ENCODE results near the gene ZNF800. TPM values are rescaled to one million over a fixed set of nuclear protein-coding genes. Genes with fewer than 3 reads are reported as not detected.

Gene ZNF800
- total RNA-seq, 1 experiment from 2014 or later, result 16.3 TPM

- H3K27me3 ChIP-seq (replicated peaks), result peaks cover 6% of the 10 kb centered on the region; the same call in 1 of the 2 replicates
- H3K4me1 ChIP-seq (replicated peaks), result peaks cover 8% of the 10 kb centered on the region
- DNase-seq (ENCODE audit: low read depth in 1 of 2, low spot score in 2 of 2), result no peak
- H3K4me3 ChIP-seq, result no peak overlapping the region
- no peak overlapping the region for H3K27ac ChIP-seq
- H3K36me3 ChIP-seq, result no peaks in the 10 kb centered on the region
- H3K9me3 ChIP-seq (replicated peaks), result no peaks in the 10 kb centered on the region
These were observed 42.6 kb downstream of the ZNF800 start for GRCh38 chr7:127349881-127350280.

DNA sequence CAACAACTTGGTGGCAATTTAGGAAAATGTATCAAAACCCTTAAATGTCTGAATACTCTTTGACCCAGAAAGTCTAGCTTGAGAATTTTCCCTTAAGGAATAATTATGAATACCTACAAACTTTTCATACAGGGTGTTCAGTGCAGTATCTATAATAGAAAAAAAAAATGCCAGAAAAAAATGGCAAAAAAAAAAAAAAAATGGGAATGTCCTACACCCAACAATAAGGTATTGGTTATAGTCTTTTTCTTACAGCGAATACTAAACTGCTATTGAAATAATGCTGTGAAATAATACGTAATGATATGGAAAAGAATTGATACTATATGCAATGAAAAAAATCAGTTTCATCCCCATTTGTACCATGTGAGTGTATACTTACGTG lies 44.3 kb downstream of the ZNF800 start:
- no peak for DNase-seq (ENCODE audit: low read depth in 1 of 2, low spot score in 2 of 2)
- Histone ChIP-seq H3K4me1 (replicated peaks) (peaks cover 8% of the 10 kb centered on the region), H3K27ac (no peak overlapping the region), H3K4me3 (peak overlapping the region; percentile 33; the same call in 1 of the 2 replicates), H3K36me3 (no peaks in the 10 kb centered on the region), H3K9me3 (replicated peaks) (no peaks in the 10 kb centered on the region), H3K27me3 (replicated peaks) (peaks cover 6% of the 10 kb centered on the region; the same call in 1 of the 2 replicates)

GRCh38 chr7:127347567-127348246 lies 44.8 kb downstream of the ZNF800 start:
- Histone ChIP-seq H3K4me3 (peak overlapping the region; percentile 33), H3K36me3 (no peaks in the 10 kb centered on the region), H3K4me1 (replicated peaks) (peaks cover 8% of the 10 kb centered on the region), H3K27ac (no peak overlapping the region), H3K9me3 (replicated peaks) (no peaks in the 10 kb centered on the region), H3K27me3 (replicated peaks) (peaks cover 6% of the 10 kb centered on the region; the same call in 1 of the 2 replicates)
- peak; percentile 39 to 53 for DNase-seq (ENCODE audit: low read depth in 1 of 2, low spot score in 2 of 2)

- no peak for DNase-seq (ENCODE audit: low read depth in 1 of 2, low spot score in 2 of 2)
- Histone ChIP-seq H3K27ac (no peak overlapping the region), H3K4me1 (replicated peaks) (peaks cover 8% of the 10 kb centered on the region), H3K4me3 (no peak overlapping the region), H3K27me3 (replicated peaks) (peaks cover 6% of the 10 kb centered on the region; the same call in 1 of the 2 replicates), H3K9me3 (replicated peaks) (no peaks in the 10 kb centered on the region), H3K36me3 (no peaks in the 10 kb centered on the region)
These were observed 45.8 kb downstream of the ZNF800 start for GRCh38 chr7:127346575-127347256.

DNA sequence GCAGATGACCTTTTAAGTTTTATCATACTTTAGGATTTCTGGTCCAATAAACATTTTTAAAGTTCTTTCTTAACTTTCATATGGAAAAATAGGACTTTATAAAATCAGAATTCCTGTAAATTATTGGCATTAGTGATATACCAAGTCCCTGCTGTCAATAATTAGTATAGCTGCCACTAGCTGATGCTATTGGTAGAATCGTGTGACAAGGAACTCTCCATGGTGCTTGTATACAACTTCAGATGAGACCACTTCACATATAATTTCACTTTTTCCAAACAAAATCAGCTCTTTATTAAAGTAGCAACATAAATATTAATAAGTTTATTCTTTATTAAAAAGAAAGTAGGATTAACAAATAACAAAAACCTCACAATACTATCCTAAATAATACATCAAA lies 49.9 kb downstream of the ZNF800 start:
- peaks cover 3% of the 10 kb centered on the region for H3K4me1 ChIP-seq (replicated peaks)
- no peak overlapping the region for H3K27ac ChIP-seq
- no peaks in the 10 kb centered on the region for H3K9me3 ChIP-seq (replicated peaks)
- peaks cover 3% of the 10 kb centered on the region for H3K27me3 ChIP-seq (replicated peaks)
- no peak for DNase-seq (ENCODE audit: low read depth in 1 of 2, low spot score in 2 of 2)
- H3K36me3 ChIP-seq, result no peaks in the 10 kb centered on the region
- no peak overlapping the region for H3K4me3 ChIP-seq

GRCh38 chr7:127338122-127338521 lies 54.4 kb downstream of the ZNF800 start:
- Histone ChIP-seq H3K27me3 (replicated peaks) (peaks cover 5% of the 10 kb centered on the region; the same call in 1 of the 2 replicates), H3K27ac (no peak overlapping the region), H3K9me3 (replicated peaks) (no peaks in the 10 kb centered on the region), H3K4me3 (no peak overlapping the region), H3K4me1 (replicated peaks) (no peaks in the 10 kb centered on the region), H3K36me3 (no peaks in the 10 kb centered on the region)
- no peak for DNase-seq (ENCODE audit: low read depth in 1 of 2, low spot score in 2 of 2)

DNA sequence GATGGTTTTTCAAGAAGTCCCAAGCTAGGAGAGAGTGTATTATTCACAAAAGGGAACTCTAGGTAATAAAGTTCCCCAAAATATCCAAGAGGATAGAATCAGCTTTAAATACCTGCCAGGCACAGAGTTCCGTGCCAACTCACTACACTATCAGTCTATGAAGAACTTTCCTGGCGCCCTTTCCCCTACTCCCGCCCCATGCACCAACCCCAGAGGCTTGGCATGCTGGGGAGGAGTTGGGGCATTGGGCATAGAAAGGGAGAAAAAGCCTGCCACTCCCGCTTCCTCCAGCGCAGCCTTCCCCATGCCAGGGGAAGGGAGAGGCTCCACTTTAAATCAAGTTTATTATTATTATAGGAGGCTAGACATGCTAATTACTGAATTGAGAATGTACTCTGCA lies 54.9 kb downstream of the ZNF800 start:
- Histone ChIP-seq H3K27ac (no peak overlapping the region), H3K27me3 (replicated peaks) (peaks cover 5% of the 10 kb centered on the region; the same call in 1 of the 2 replicates), H3K36me3 (no peaks in the 10 kb centered on the region), H3K4me1 (replicated peaks) (no peaks in the 10 kb centered on the region), H3K4me3 (no peak overlapping the region), H3K9me3 (replicated peaks) (no peaks in the 10 kb centered on the region)
- no peak for DNase-seq (ENCODE audit: low read depth in 1 of 2, low spot score in 2 of 2)

- Histone ChIP-seq H3K9me3 (replicated peaks) (no peaks in the 10 kb centered on the region), H3K27ac (no peak overlapping the region), H3K36me3 (no peaks in the 10 kb centered on the region), H3K4me1 (replicated peaks) (no peaks in the 10 kb centered on the region), H3K27me3 (replicated peaks) (peaks cover 5% of the 10 kb centered on the region; the same call in 1 of the 2 replicates), H3K4me3 (no peak overlapping the region)
- DNase-seq (ENCODE audit: low read depth in 1 of 2, low spot score in 2 of 2), result no peak
These were observed 56.0 kb downstream of the ZNF800 start for GRCh38 chr7:127336458-127336857.

DNA sequence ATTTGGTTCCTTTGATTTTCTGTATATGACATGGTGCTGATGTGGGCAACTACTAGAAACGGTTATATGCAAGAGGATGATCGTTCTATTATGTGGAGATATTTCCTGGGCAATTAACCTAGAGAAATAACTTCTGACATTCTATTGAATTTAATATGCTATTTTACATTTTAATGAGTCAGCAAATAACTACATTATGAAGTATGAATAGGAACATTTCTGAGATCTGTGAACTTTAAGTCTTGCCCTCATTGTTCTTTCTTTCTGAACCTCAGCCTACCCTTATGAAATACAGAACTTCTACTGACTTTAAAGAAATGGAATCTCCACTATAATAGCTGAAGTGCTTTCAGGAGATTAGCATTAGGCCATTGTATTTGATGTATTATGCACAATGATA lies 59.6 kb downstream of the ZNF800 start:
- Histone ChIP-seq H3K27ac (no peak overlapping the region), H3K4me1 (replicated peaks) (no peaks in the 10 kb centered on the region), H3K4me3 (no peak overlapping the region), H3K27me3 (replicated peaks) (0 out of 2 replicates have a peak, but pooled peaks cover 5% of the 10 kb centered on the region), H3K9me3 (replicated peaks) (no peaks in the 10 kb centered on the region), H3K36me3 (no peaks in the 10 kb centered on the region)
- no peak for DNase-seq (ENCODE audit: low read depth in 1 of 2, low spot score in 2 of 2)

DNA sequence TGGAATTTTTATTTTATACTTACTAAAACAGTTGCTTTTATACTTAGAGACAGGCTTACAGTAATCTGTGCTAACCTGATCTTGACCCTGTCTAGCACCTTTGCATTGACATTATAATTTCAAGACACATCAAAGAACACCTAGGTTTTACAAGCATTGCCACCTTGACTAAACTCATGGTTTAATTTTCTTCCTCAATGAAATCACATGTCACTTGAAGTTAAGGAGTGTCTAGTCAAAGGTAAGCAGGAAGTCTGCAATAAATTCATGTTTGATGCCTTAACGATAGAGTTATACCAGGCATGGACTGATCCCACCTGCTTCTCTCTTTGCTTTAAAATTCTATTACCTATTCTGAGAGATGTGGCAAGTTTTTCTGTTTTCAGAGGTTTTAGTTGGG lies 62.4 kb downstream of the ZNF800 start:
- no peak for DNase-seq (ENCODE audit: low read depth in 1 of 2, low spot score in 2 of 2)
- H3K9me3 ChIP-seq (replicated peaks), result no peaks in the 10 kb centered on the region
- no peak overlapping the region for H3K27ac ChIP-seq

DNA sequence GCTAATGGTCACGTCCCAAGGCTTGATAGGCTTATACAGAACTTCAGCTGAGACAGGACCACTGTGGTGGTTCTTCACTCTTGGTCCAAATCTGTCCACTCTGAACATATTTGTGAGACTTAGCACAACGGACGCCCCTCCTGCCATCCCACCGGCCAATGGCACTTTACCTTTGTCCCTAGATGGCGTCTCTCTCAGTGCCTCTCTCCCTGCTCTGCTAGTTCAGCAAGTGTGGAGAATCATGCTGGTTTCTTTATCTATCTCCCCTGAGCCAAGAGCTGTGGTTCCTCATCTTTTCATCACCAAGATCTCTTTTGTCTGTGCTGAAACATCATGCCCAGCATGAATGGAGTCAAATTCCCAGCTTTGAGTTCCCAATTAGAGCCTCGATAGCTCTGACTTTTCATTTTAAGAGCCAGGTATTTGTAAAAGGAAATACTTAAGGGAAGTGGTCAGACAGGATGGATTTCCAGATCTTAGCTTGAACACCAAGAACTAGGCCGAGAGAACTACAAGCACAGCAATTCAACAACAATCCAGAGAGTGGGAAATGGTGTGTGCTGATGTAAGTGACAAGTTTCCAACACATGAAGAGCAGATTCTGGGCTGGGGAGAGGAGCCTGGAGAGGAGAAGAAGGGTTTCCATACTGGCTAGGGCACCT lies 69.5 kb downstream of the ZNF800 start:
- no peaks in the 10 kb centered on the region for H3K36me3 ChIP-seq
- H3K27me3 ChIP-seq (replicated peaks), result peaks cover 2% of the 10 kb centered on the region; the same call in 1 of the 2 replicates
- no peak overlapping the region for H3K27ac ChIP-seq
- no peaks in the 10 kb centered on the region for H3K9me3 ChIP-seq (replicated peaks)
- H3K4me3 ChIP-seq, result no peak overlapping the region
- no peak for DNase-seq (ENCODE audit: low read depth in 1 of 2, low spot score in 2 of 2)
- H3K4me1 ChIP-seq (replicated peaks), result no peaks in the 10 kb centered on the region

More for the DNA sequence above, 62.4 kb downstream of the ZNF800 start:
- H3K36me3 ChIP-seq, result no peaks in the 10 kb centered on the region
- H3K4me1 ChIP-seq (replicated peaks), result no peaks in the 10 kb centered on the region
- H3K4me3 ChIP-seq, result no peak overlapping the region
- peaks cover 7% of the 10 kb centered on the region; the same call in 1 of the 2 replicates for H3K27me3 ChIP-seq (replicated peaks)

GRCh38 chr7:127322351-127322750 lies 70.2 kb downstream of the ZNF800 start:
- no peaks in the 10 kb centered on the region for H3K4me1 ChIP-seq (replicated peaks)
- no peaks in the 10 kb centered on the region for H3K9me3 ChIP-seq (replicated peaks)
- no peak overlapping the region for H3K27ac ChIP-seq
- H3K27me3 ChIP-seq (replicated peaks), result peaks cover 2% of the 10 kb centered on the region; the same call in 1 of the 2 replicates
- H3K36me3 ChIP-seq, result no peaks in the 10 kb centered on the region
- no peak overlapping the region for H3K4me3 ChIP-seq
- DNase-seq (ENCODE audit: low read depth in 1 of 2, low spot score in 2 of 2), result no peak

DNA sequence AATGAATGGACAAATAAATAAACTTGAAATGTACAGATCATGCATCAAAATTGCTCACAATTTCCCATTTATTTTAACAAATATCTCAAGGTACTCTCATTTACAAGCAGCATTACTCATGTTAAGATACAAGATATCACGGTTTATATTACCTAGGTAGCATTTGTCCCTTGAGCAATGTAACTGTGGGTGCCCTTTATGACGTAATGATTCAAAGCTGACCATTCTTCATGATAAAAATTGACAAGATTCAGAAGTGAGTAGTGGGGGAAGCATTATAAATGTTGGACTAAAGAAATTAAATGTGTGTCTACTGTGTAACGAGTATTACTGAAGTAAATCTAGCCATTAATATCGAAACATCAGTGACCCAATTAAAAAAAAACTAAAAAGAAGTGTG lies 71.5 kb downstream of the ZNF800 start:
- Histone ChIP-seq H3K36me3 (no peaks in the 10 kb centered on the region), H3K4me1 (replicated peaks) (no peaks in the 10 kb centered on the region), H3K4me3 (no peak overlapping the region), H3K27ac (no peak overlapping the region), H3K9me3 (replicated peaks) (no peaks in the 10 kb centered on the region), H3K27me3 (replicated peaks) (no peaks in the 10 kb centered on the region; the same call in 1 of the 2 replicates)
- DNase-seq (ENCODE audit: low read depth in 1 of 2, low spot score in 2 of 2), result no peak
